NCI-H345 treated with DMSO at 0.1 percent for 48 hours (cell line): ENCODE measurements around the gene EFCAB7.
A peak's percentile ranks its signal among the peaks of the same experiment; 100 is the strongest.
"Not testable (repeated sequence)": the region's sequence is repeated elsewhere in the genome, so short reads cannot be mapped to it uniquely, and the experiment has no call there.

Experiments used
- DNase-seq: peaks from one replicate; lab custom pipeline; 2025; ENCODE audit not compliant: unreplicated experiment; lab: John Stamatoyannopoulos, UW

EFCAB7 gene

GRCh38 chr1:63547621-63548294 lies 24.4 kb downstream of the EFCAB7 start:
- DNase-seq, result no peak

- DNase-seq, result no peak
These were observed 25.0 kb downstream of the EFCAB7 start for GRCh38 chr1:63548303-63548702.

DNA sequence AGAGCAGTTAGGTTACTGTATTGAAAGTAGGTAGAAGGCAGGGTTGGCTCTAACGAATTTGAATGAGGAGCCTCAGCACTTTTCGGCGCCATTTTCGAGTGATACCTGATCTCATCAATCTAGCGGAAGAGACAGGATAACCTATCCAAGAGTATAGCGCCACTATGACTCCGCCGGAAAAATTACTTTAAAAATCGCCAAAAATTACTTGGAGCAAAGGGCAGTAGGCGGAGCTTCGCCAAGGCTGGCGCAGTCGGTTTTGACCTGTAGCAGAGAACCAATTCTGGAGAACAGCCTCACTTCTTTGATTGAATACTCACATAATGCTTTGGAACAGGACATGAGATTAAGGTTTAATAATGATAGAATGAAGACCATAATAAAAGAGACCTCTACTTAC lies 25.6 kb downstream of the EFCAB7 start:
- DNase-seq, result no peak

GRCh38 chr1:63555480-63555879 lies 32.2 kb downstream of the EFCAB7 start:
- no peak for DNase-seq

DNA sequence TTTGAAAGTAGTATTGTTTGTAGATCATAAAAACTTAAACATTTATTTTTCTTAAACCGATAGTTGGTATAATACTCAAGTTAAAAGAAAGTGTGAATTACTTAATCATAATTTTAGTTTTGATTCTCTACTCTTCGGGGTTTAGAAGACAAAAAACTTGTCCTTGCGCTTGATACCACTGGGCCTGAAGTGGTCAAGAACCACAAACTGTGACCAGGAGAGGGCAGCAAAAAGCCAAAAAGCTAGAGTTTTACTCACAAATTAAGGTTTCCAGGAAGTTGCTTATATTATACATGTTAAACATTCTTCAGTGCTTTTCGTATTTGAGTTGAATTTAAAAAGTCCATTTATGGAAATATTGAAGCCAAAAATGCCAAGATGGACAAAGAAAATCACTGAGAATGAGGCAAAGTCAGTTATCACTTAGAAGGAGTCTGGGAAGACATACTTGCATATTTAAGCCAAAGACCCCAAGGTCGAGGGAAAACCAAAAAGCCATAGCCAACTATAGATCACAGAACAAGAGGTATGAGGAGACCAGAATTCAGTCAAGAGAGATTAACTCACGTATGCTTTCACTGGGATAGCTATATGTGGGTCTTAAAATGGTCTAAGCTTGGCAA lies 34.2 kb downstream of the EFCAB7 start:
- DNase-seq, result no peak

DNA sequence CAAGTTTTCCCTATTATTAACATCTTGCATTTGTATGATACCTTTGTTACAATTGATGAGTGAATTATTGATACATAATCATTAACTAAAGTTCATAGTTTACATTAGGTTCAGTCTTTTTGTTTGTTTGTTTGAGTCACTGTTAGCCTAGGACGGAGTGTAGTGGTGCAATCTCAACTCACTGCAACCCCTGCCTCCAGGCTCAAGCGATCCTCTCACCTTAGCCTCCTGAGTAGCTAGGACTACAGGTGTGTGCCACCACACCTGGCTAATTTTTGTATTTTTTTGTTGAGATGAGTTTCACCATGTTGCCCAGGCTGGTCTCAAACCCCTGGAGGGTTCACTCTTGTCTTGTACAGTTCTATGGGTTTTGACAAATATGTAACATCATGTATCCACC lies 36.0 kb downstream of the EFCAB7 start:
- no peak for DNase-seq

DNA sequence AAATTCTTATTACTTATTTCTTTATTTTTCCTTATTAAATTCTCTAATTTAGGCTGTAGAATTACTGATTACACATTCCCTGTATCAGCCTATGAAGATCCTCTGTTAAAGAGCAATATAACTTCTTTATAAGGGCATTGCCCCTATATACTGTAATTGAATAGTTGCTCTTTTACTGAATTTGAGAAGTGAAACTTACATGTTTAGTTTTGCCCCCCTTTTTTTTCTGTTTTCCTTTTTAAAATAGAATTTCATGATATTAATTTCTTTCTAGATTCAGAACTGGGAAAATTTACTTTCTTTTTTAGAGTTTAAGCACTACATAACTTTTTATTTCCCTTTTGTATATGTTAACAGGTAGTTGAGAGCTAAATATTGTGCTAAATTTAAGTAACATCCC lies 40.4 kb downstream of the EFCAB7 start:
- no peak for DNase-seq

GRCh38 chr1:63569068-63569467 lies 45.7 kb downstream of the EFCAB7 start:
- no peak for DNase-seq

DNA sequence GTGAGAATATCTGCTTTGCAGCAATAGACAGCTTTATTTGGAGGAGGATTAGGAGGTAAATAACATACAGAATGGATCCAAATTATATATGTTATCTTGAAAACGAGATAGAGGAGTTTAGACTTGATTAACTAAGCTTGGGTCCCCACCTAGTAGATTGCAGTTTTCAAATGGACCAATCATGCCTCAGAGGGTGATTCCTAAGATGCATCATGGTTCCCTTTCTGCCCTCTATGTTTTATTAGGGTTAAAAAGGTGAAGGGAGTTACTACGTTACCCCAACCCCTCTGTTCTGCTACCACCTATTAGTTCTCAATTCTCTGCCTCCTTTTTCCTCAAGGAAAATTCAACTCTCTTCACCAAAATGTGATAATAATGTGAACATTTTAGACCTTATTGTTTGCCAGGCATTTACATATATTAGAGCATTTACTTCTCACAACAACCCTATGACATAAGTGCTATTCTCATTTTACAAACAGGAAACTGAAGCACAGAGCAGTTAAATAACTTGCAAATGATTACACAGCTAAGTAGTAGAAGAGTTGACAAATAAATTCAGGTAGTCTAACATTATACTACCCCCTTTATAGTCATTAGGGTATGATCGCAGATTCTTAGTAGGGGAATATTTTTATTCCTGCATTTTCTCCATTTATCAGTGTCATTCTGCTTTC lies 46.5 kb downstream of the EFCAB7 start:
- DNase-seq, result no peak

GRCh38 chr1:63572686-63573085 lies 49.4 kb downstream of the EFCAB7 start:
- not testable (repeated sequence) for DNase-seq

GRCh38 chr1:63574203-63574796 lies 51.0 kb downstream of the EFCAB7 start:
- DNase-seq, result not testable (repeated sequence)

GRCh38 chr1:63575340-63575826 lies 52.1 kb downstream of the EFCAB7 start:
- no peak for DNase-seq

GRCh38 chr1:63586326-63586725 lies 63.0 kb downstream of the EFCAB7 start:
- DNase-seq, result not testable (repeated sequence)

- DNase-seq, result no peak
These were observed 66.8 kb downstream of the EFCAB7 start for GRCh38 chr1:63590166-63590560.

- no peak for DNase-seq
These were observed 69.4 kb downstream of the EFCAB7 start for GRCh38 chr1:63592536-63593302.

GRCh38 chr1:63593303-63593885 lies 70.1 kb downstream of the EFCAB7 start, which contains the start of gene PGM1:
PGM1 (plus strand) TSS chr1:63593411; CDS start chr1:63593489, 78 bp downstream.
- DNase-seq, result peak; percentile 66

DNA sequence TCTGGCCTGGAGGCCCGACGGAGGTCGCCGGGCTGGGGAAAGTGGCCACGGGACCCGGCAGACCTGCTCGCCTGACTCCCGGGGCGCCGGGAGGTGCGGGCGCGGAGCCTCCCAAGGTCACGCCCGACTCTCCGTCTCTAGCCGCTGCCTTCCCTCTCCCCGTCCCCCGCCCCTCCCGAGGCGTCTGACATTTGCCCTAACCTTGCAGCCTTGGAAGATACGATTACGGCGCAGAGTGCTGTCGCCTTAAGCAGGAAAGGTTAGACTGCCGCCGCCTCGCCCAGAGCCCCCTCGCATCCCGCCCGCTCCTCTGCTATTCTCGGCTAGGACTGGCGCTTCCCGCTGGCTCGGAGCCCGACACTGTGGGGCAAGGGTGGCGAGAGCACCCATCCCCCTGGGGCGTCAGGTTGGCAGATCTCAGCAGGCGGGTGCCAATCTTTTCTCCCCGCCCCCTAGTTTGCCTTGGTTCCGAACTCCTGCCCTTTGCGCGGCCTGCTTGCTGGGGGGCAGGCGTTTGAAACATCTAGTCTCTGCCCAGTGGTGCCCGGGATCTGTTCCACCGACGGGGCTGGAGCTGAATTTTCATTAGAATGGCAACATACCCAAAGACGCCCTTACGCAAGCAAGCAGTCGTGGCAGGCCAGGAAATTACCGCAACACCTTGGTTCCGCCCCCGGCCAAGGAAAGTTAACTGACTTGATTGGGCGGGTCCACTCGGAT lies 70.7 kb downstream of the EFCAB7 start:
- peak; percentile 27 for DNase-seq

DNA sequence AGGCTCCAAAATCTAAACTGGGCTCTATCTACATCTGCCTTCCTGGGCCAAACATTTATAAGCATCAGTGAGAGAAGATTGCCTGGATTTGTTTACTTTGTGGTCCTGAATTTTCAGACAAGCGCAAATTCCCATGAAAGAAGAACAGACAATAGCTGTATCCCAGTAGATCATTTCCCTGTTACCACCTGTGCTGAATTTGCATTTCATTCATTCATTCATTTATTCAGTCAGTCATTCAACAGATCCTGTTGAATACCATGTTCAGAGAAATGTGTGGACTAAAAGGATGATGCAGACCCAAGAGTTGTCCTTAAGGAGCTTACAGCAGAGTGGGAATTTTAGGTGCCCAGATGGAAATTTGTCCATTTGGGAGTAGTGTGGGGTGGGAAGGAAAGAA lies 72.1 kb downstream of the EFCAB7 start:
- no peak for DNase-seq

- no peak for DNase-seq
These were observed 76.5 kb downstream of the EFCAB7 start for GRCh38 chr1:63599799-63600198.

DNA sequence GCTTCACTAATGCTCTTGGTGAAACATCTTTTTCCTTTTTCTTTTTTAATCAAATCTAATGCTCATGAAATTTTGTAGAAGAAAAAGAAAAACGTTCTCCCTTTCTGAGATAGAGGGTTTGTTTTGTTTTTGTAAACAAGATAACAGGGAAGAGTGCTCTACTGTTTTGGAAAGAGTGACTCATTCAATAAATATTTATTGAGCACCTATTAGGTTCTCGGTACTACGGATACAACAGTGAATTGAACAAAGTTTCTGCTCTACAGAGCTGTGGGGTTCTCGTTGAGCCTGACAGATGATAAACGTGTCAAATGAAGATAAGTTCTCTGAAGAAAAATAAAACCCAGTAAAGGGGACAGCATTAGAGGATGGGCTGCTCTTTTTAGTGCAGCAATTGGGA lies 76.9 kb downstream of the EFCAB7 start:
- DNase-seq, result no peak
